B cell (primary cell): ENCODE measurements around the gene RHOBTB3. TPM values are rescaled to one million over a fixed set of nuclear protein-coding genes. Genes with fewer than 3 reads are reported as not detected.
"Not testable (repeated sequence)": the region's sequence is repeated elsewhere in the genome, so short reads cannot be mapped to it uniquely, and the experiment has no call there.

Source experiments
- ATAC-seq: fragments of 200-7000 bp; cut with Tn5 transposase; one replicate; pipeline ENCODE4 v1.10.0; 2021; ENCODE audit warnings: low read depth, mild to moderate bottlenecking, moderate number of reproducible peaks, moderate library complexity
- CTCF ChIA-PET: fragments of 350-600 bp; sonication (Branson Sonifier 250); formaldehyde crosslinking; loops from one replicate; lab custom pipeline; 2021; ENCODE audit warnings: antibody characterized with exemption, inconsistent platforms; lab: Charles Lee
- POLR2A ChIA-PET: fragments of 350-600 bp; sonication (Branson Sonifier 250); formaldehyde crosslinking; loops from one replicate; lab custom pipeline; 2021; ENCODE audit warnings: antibody characterized with exemption; lab: Charles Lee
- DNase-seq: peaks from one replicate; pipeline ENCODE4 v3.0.0; 2013
- H2AFZ ChIP-seq: 2 replicates; pipeline ENCODE4 v1.6.1; 2012; ENCODE audit warnings: mild to moderate bottlenecking, low read depth, low read length; ENCODE audit not compliant: insufficient read depth, poor library complexity, severe bottlenecking
- H3K27ac ChIP-seq, 2 donors: 1 replicate in 1 of 2; 2 replicates in 1 of 2; pipeline ENCODE4 v1.5.1; 2012 to 2013; ENCODE audit warnings: low read length in 2 of 2, mild to moderate bottlenecking in 2 of 2, moderate library complexity in 1 of 2
- H3K27me3 ChIP-seq, 4 experiments: fragments of 200-600 bp in 1 of 4; sonication (generic) in 1 of 4; replicated peaks in 1 of 4; 1 replicate in 2 of 4; 2 replicates in 2 of 4; pipeline versions ENCODE4 v1.6.1 to v1.7.0; 2013 to 2016; ENCODE audit warnings: low read length in 3 of 4, mild to moderate bottlenecking in 2 of 4, mixed read lengths in 1 of 4, moderate library complexity in 1 of 4; ENCODE audit not compliant: insufficient read depth in 4 of 4, control insufficient read depth in 3 of 4; ENCODE audit errors: control extremely low read depth in 1 of 4
- H3K36me3 ChIP-seq, 2 experiments: replicated peaks in 1 of 2; 1 replicate in 1 of 2; 2 replicates in 1 of 2; pipeline versions ENCODE4 v1.6.1 to v1.7.1; 2013; ENCODE audit warnings: low read length in 1 of 2; ENCODE audit not compliant: insufficient read depth in 2 of 2, control insufficient read depth in 1 of 2; ENCODE audit errors: control extremely low read depth in 1 of 2, extremely low read depth in 1 of 2
- H3K4me1 ChIP-seq, 2 donors: fragments of 200-600 bp in 1 of 2; sonication (generic) in 1 of 2; 1 replicate in 1 of 2; 2 replicates in 1 of 2; pipeline versions ENCODE4 v1.5.1 to v1.6.1; 2013 to 2017; ENCODE audit warnings: low read length in 2 of 2; ENCODE audit not compliant: control insufficient read depth in 2 of 2, insufficient read depth in 2 of 2
- H3K4me2 ChIP-seq: replicated peaks from 2 replicates; pipeline ENCODE3; 2012; ENCODE audit warnings: mild to moderate bottlenecking, low read depth, low read length; ENCODE audit not compliant: poor library complexity, severe bottlenecking
- H3K4me3 ChIP-seq, 5 experiments: fragments of 200-600 bp in 1 of 5; sonication (generic) in 1 of 5; 1 replicate in 3 of 5; 2 replicates in 2 of 5; pipeline versions ENCODE4 v1.5.1 to v1.7.0; 2011 to 2016; ENCODE audit warnings: low read length in 4 of 5, mild to moderate bottlenecking in 4 of 5, low read depth in 2 of 5, control low read depth in 1 of 5, moderate library complexity in 1 of 5; ENCODE audit not compliant: insufficient read depth in 1 of 5; ENCODE audit errors: control extremely low read depth in 1 of 5, extremely low read depth in 1 of 5
- H3K79me2 ChIP-seq: fragments of 200-600 bp; sonication (generic); one replicate; pipeline ENCODE4 v1.6.0; 2016; ENCODE audit warnings: low read length; ENCODE audit not compliant: control insufficient read depth, insufficient read depth
- H3K9ac ChIP-seq: fragments of 200-600 bp; sonication (generic); 2 replicates; pipeline ENCODE4 v1.6.1; 2017; ENCODE audit warnings: mild to moderate bottlenecking, low read length, moderate library complexity
- H3K9me3 ChIP-seq, 3 donors: one replicate each; pipeline versions ENCODE4 v1.6.1 to v1.7.1; 2013; ENCODE audit warnings: low read length in 2 of 3; ENCODE audit not compliant: control insufficient read depth in 2 of 3, insufficient read depth in 1 of 3; ENCODE audit errors: control extremely low read depth in 1 of 3
- H4K20me1 ChIP-seq: 2 replicates; pipeline ENCODE4 v1.6.0; 2012; ENCODE audit warnings: mild to moderate bottlenecking, low read length; ENCODE audit not compliant: insufficient read depth, control insufficient read depth, poor library complexity, severe bottlenecking
- H3K27ac Mint-ChIP-seq: one replicate; pipeline ENCODE4 v1.8.0; 2021; ENCODE audit warnings: mixed read lengths
- H3K27me3 Mint-ChIP-seq: one replicate; pipeline ENCODE4 v1.8.0; 2021; ENCODE audit warnings: mixed read lengths
- H3K4me1 Mint-ChIP-seq: one replicate; pipeline ENCODE4 v1.8.0; 2021; ENCODE audit warnings: mixed read lengths
- H3K4me3 Mint-ChIP-seq: one replicate; pipeline ENCODE4 v1.8.0; 2021; ENCODE audit warnings: mixed read lengths
- H3K9me3 Mint-ChIP-seq: one replicate; pipeline ENCODE4 v1.8.0; 2022; ENCODE audit warnings: mixed read lengths; ENCODE audit not compliant: insufficient read depth
- EZH2 ChIP-seq: IDR thresholded peaks from 2 replicates; pipeline ENCODE4 v1.6.1; 2012; ENCODE audit warnings: borderline replicate concordance, low read depth, mild to moderate bottlenecking, moderate library complexity, low read length; ENCODE audit not compliant: insufficient read depth, poor library complexity, severe bottlenecking
- WGBS: methylation state at CpG from one replicate; pipeline ENCODE4 v1.1.5; 2013; ENCODE audit warnings: missing lambda C conversion rate; ENCODE audit not compliant: insufficient coverage; 5-methylcytosine and 5-hydroxymethylcytosine counted together
- intact Hi-C: fragments of 100-400 bp; cut with micrococcal nuclease; formaldehyde crosslinking; loops from one replicate; pipeline ENCODE4 v1.10.0; 2022
- polyA plus RNA-seq: library from polyadenylated mRNA; depleted of rRNA; stranded (reverse); fragments of >200 nt; gene quantifications from 2 replicates; pipeline ENCODE4 v1.2.3, GENCODE V29; 2012
- total RNA-seq, 2 donors: library from RNA; stranded (reverse); fragments of 120-200 nt in 1 of 2; gene quantifications; 1 replicate in 1 of 2; 2 replicates in 1 of 2; pipeline versions ENCODE4 v1.2.3 to v1.2.4, GENCODE V29; 2013 to 2022
- TF ChIP-seq, protein P1 (sequence below): fragments of 200-600 bp; IDR thresholded peaks from one replicate; pipeline ENCODE4 v1.8.0; 2022; ENCODE audit warnings: antibody characterized with exemption, mild to moderate bottlenecking

RHOBTB3 gene
- total and polyA plus RNA-seq, 2 donors (not counting 1 experiment from before 2014, with no cell fraction given): 1.7 to 5.0 TPM

DNA sequence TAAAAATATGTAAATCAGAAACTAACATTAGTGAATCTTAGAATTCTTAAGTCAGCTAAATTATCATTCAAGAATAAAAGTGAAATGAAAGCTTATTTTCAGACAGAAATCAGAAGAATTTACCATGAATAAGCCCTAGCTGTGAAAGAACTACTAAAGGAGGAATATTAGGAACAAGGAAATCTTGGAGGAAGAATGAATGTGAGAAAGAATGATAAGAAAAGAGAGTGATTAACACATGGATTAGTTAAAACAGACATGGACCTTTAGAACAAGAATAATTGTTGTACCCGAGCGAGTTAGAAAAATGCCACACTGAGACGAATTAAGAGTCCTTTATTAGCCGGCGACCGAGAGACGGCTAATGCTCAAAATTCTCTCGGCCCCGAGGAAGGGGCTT, 24.1 kb upstream of the RHOBTB3 start:
- Histone ChIP-seq H4K20me1 (no peaks in the 10 kb centered on the region), H3K27me3 (no peaks in the 10 kb centered on the region), H3K4me1 (no peaks in the 10 kb centered on the region), H3K36me3 (no peaks in the 10 kb centered on the region), H2AFZ (no peak overlapping the region), H3K79me2 (no peaks in the 10 kb centered on the region), H3K9ac (no peak overlapping the region), H3K27ac (no peak overlapping the region), H3K4me3 (no peak overlapping the region), H3K9me3 (no peaks in the 10 kb centered on the region), H3K4me2 (no peak overlapping the region)
- Mint-ChIP-seq H3K27me3 (no peaks in the 10 kb centered on the region), H3K4me3 (no peak overlapping the region), H3K9me3 (no peaks in the 10 kb centered on the region), H3K27ac (no peak overlapping the region), H3K4me1 (no peaks in the 10 kb centered on the region)
- WGBS: 90% methylated on average over 9 of the region's 9 CpGs
- TF ChIP-seq EZH2: no peak
- TF ChIP-seq, protein P1, sequence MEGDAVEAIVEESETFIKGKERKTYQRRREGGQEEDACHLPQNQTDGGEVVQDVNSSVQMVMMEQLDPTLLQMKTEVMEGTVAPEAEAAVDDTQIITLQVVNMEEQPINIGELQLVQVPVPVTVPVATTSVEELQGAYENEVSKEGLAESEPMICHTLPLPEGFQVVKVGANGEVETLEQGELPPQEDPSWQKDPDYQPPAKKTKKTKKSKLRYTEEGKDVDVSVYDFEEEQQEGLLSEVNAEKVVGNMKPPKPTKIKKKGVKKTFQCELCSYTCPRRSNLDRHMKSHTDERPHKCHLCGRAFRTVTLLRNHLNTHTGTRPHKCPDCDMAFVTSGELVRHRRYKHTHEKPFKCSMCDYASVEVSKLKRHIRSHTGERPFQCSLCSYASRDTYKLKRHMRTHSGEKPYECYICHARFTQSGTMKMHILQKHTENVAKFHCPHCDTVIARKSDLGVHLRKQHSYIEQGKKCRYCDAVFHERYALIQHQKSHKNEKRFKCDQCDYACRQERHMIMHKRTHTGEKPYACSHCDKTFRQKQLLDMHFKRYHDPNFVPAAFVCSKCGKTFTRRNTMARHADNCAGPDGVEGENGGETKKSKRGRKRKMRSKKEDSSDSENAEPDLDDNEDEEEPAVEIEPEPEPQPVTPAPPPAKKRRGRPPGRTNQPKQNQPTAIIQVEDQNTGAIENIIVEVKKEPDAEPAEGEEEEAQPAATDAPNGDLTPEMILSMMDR: no peak
- intact Hi-C loops: no loop called here
- POLR2A ChIA-PET: no interaction called here
- no peak for DNase-seq
- ATAC-seq: no peak
- CTCF ChIA-PET: no interaction called here

DNA sequence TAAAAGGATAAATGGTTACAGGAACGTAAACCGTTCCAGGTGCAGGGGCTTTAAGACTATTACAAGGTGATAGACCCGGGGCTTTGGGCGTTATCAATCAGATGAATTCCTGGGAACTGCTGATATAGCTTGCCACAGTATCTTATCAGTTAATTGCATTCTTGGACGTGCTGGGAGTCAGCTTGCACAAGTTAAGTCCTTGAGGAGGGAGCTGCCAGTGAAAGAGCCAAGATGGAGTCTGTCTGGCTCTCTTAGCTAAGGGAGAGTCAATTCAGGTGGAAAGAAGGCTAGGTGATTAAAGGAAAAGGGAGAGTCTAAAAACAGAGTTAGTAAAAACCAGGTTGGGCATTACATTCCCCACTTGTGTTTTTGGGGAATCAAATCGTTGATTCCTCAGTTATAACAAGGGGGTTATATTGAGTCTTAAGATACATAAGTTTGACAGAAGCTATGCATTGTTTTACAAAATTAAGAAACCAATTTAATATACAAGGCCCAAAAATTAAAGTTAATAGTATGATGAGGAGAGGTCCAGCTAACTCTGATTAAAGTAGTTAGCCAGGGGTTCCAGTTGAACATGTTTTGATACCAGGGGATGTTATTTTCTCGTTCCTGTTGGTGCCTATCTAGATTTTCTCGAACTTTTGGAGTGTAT, 23.5 kb upstream of the RHOBTB3 start:
- CTCF ChIA-PET, H3K9me3 ChIP-seq, DNase-seq, H3K27me3 ChIP-seq, H3K4me1 Mint-ChIP-seq, H3K4me2 ChIP-seq, ATAC-seq, H3K79me2 ChIP-seq, H3K4me1 ChIP-seq, POLR2A ChIA-PET, H3K9me3 Mint-ChIP-seq, H3K27me3 Mint-ChIP-seq, H3K36me3 ChIP-seq, H2AFZ ChIP-seq, H3K4me3 ChIP-seq, H3K27ac Mint-ChIP-seq, H3K9ac ChIP-seq, H4K20me1 ChIP-seq, H3K27ac ChIP-seq, intact Hi-C loops, H3K4me3 Mint-ChIP-seq: not testable (repeated sequence)
- WGBS: 84% methylated on average over 3 of the region's 8 CpGs
